ENCODE data around the gene CD81.

- TF ChIP-seq KDM1A (IDR thresholded peaks at IDR 0.05) (no peak), POLR3A (IDR thresholded peaks at IDR 0.05; ENCODE audit: borderline replicate concordance, extremely low read depth, insufficient read depth, insufficient read length) (no peak), RBFOX2 (IDR thresholded peaks at IDR 0.05; ENCODE audit: low read depth, low read length) (no peak), ARNT (IDR thresholded peaks at IDR 0.05) (no peak), CBX2 (IDR thresholded peaks at IDR 0.05; ENCODE audit: insufficient read depth, low read length, poor library complexity, severe bottlenecking) (no peak)
These were observed 30.4 kb upstream of the CD81 start for GRCh38 chr11:2346586-2347307.
